BJ (cell line): ENCODE data around the gene PRKCH. TPM values are rescaled to one million over a fixed set of nuclear protein-coding genes. Genes with fewer than 3 reads are reported as not detected.

Source experiments
- CTCF ChIA-PET: fragments of 350-600 bp; formaldehyde crosslinking; extraction: SDS; loops from one replicate; lab custom pipeline; 2021; ENCODE audit warnings: antibody characterized with exemption, inconsistent platforms; lab: Yijun Ruan, JAX
- POLR2A ChIA-PET: fragments of 300-600 bp; sonication (Branson Sonifier 250); formaldehyde crosslinking; extraction: SDS; loops from one replicate; lab custom pipeline; 2021; ENCODE audit warnings: antibody characterized with exemption; lab: Charles Lee
- DNase-seq: peaks from one replicate; pipeline ENCODE4 v3.0.0-alpha.2; 2011; ENCODE audit warnings: low read depth
- H3K27me3 ChIP-seq: 2 replicates; pipeline ENCODE4 v1.6.0; 2011; ENCODE audit warnings: low read length; ENCODE audit not compliant: control insufficient read depth, insufficient read depth
- H3K36me3 ChIP-seq: 2 replicates; pipeline ENCODE4 v1.5.1; 2011; ENCODE audit warnings: low read length; ENCODE audit not compliant: control insufficient read depth, insufficient read depth
- H3K4me3 ChIP-seq: 2 replicates; pipeline ENCODE4 v1.5.1; 2011; ENCODE audit warnings: low read depth, mild to moderate bottlenecking, control low read depth, low read length
- polyA plus RNA-seq: library from polyadenylated mRNA; depleted of rRNA; stranded (reverse); fragments of >200 nt; gene quantifications from 2 replicates; pipeline ENCODE4 v1.2.3, GENCODE V29; 2011
- TF ChIP-seq, protein P1 (sequence below): IDR thresholded peaks from 2 replicates; pipeline ENCODE4 v1.5.1; 2011; ENCODE audit warnings: low read depth, mild to moderate bottlenecking, control low read depth, inconsistent platforms, low read length, moderate library complexity; ENCODE audit not compliant: insufficient read depth

The PRKCH gene
- polyA plus RNA-seq, 1 experiment: 2.0 TPM

DNA sequence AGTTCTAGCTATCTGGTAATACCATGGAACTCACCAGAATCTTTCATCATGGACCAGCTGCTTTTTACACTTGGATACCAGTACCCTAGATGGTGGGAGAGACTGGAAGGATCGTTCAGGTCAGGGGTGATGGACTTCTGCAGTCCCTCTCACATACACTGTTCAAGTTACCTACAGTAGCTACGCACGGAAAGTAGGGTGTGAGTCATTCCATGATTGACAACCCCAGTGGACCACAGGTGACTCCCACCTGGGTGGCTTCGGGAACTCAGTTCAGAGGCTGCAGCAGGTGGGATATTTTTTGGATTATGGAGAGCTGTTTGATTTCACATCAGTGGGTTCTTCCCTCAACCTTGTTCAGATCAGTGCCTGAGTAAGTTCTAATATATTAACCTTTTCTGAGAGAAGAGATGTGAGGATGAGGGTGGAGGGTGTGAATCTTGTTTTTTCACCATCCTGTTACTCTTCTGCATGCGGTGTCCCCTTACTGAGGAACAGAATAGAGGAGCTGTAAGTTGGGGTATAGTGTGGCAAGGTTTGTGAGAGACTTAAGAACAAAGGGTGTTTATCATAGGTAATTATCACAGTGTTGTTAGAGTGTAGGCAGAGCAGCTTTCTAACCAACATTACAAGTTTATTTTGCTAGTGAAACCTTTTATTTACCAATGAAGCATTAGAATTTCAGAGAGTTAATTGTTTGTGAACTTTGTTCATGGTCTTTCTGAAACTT, 39.6 kb downstream of the PRKCH start:
- Histone ChIP-seq H3K36me3 (no peaks in the 10 kb centered on the region), H3K27me3 (no peaks in the 10 kb centered on the region), H3K4me3 (no peak overlapping the region)
- TF ChIP-seq, protein P1, sequence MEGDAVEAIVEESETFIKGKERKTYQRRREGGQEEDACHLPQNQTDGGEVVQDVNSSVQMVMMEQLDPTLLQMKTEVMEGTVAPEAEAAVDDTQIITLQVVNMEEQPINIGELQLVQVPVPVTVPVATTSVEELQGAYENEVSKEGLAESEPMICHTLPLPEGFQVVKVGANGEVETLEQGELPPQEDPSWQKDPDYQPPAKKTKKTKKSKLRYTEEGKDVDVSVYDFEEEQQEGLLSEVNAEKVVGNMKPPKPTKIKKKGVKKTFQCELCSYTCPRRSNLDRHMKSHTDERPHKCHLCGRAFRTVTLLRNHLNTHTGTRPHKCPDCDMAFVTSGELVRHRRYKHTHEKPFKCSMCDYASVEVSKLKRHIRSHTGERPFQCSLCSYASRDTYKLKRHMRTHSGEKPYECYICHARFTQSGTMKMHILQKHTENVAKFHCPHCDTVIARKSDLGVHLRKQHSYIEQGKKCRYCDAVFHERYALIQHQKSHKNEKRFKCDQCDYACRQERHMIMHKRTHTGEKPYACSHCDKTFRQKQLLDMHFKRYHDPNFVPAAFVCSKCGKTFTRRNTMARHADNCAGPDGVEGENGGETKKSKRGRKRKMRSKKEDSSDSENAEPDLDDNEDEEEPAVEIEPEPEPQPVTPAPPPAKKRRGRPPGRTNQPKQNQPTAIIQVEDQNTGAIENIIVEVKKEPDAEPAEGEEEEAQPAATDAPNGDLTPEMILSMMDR: no peak
- CTCF ChIA-PET: no interaction called here
- POLR2A ChIA-PET: no interaction called here
- DNase-seq: no peak

DNA sequence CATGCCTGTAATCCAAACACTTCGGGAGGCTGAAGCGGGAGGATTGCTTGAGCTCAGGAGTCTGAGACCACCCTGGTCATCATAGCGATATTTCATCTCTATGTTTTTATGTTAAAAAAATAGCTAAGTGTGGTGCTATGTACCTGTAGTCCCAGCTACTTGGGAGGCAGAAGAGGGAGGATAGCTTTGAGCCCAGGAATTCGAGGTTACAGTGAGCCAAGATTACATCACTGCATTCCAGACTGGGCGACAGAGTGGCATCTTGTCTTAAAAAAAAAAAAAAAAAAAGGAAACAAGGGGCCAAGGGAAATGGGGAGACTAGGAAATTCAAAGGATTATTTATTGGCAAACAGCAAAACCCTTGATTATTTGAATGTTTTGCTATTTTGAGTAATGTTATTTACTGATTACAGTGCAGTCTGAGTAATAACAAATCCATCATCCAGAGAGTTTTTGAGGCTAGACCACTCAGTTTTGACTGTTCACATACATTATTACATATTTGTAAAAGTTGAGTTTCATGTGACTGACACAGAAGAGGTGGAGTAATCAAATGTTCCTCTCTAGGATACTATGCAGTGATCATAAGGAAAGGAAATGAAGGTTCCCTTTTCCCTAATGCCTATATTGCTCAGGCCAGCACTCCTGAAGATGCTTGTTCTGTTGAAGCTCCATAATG, 40.8 kb downstream of the PRKCH start:
- ChIA-PET CTCF (no interaction called here), POLR2A (no interaction called here)
- no peaks in the 10 kb centered on the region for H3K36me3 ChIP-seq
- TF ChIP-seq, protein P1: no peak
- no peak overlapping the region for H3K4me3 ChIP-seq
- 0 out of 2 replicates have a peak, but pooled peaks cover 3% of the 10 kb centered on the region for H3K27me3 ChIP-seq
- DNase-seq: no peak

DNA sequence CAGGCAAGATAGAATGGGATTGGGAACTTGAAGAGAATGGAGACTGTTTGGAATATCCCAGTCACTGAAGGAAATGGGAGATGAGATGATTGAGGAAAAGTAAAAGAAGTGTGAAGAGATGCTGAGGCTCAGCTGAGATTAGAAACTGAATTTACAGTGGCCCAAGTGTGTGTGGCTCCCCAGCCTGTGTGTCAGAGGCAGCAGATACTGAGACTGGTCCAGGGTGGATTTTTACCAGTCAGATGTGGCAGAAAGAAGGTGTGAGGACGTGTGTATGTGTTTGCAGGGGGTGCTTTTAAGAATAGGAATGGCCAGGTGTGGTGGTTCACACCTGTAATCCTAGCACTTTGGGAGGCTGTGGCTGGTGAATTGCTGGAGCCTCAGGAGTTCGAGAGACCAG, 42.9 kb downstream of the PRKCH start:
- no peak overlapping the region for H3K4me3 ChIP-seq
- 0 out of 2 replicates have a peak, but pooled peaks cover 3% of the 10 kb centered on the region for H3K27me3 ChIP-seq
- POLR2A ChIA-PET: interaction anchor here (0.6 kb wide), 1 partner anchor 71 kb away, joined by 3 read pairs; no protein-coding TSS in a partner anchor
- CTCF ChIA-PET: no interaction called here
- H3K36me3 ChIP-seq: no peaks in the 10 kb centered on the region
- DNase-seq: no peak
- TF ChIP-seq, protein P1: no peak

DNA sequence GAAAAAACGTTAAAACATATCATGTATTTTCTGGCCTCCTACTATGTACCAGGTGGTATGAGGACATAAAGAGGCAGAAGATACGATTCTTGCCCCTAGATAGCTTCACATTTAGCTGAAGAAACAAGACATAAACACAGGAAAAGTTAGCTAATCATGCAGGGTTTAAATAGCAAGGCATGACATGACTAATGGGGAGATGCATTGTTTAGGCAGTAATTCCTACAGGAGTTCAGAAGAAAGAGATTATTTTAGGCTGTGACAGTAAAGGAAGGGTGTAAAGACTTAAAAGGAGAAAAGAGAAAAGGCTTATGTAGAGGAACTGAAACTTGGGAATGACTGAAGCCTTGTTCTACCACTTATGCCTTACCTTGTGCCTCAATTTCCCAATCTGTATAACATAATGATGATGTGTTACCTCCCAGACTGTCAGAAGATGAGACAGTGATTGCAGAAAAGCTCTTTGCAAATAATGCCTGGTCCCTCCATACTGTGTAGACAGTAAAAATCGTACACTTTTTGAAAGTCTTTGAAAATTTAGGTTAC, 44.4 kb downstream of the PRKCH start:
- CTCF ChIA-PET: no interaction called here
- DNase-seq: no peak

More for the DNA sequence above, 44.4 kb downstream of the PRKCH start:
- H3K27me3 ChIP-seq: 0 out of 2 replicates have a peak, but pooled peaks cover 3% of the 10 kb centered on the region
- TF ChIP-seq, protein P1: no peak
- H3K36me3 ChIP-seq: no peaks in the 10 kb centered on the region
- POLR2A ChIA-PET: no interaction called here
- H3K4me3 ChIP-seq: no peak overlapping the region
